Epithelial cell of esophagus (primary cell): Measurements from ENCODE around the gene PPARG.
A peak's percentile ranks its signal among the peaks of the same experiment; 100 is the strongest.
"Not testable (repeated sequence)": the region's sequence is repeated elsewhere in the genome, so short reads cannot be mapped to it uniquely, and the experiment has no call there.

ENCODE experiments used
- DNase-seq: peaks from one replicate; pipeline ENCODE4 v3.0.0; 2010; ENCODE audit warnings: low read depth
- H3K4me3 ChIP-seq: 2 replicates; pipeline ENCODE4 v1.5.1; 2011; ENCODE audit warnings: mild to moderate bottlenecking, low read length, control low read depth
- TF ChIP-seq, protein P1 (sequence below): IDR thresholded peaks from 2 replicates; pipeline ENCODE4 v1.5.1; 2011; ENCODE audit warnings: low read depth, mild to moderate bottlenecking, low read length, control low read depth, inconsistent platforms; ENCODE audit not compliant: insufficient read depth; ENCODE audit errors: missing control alignments

PPARG gene

DNA sequence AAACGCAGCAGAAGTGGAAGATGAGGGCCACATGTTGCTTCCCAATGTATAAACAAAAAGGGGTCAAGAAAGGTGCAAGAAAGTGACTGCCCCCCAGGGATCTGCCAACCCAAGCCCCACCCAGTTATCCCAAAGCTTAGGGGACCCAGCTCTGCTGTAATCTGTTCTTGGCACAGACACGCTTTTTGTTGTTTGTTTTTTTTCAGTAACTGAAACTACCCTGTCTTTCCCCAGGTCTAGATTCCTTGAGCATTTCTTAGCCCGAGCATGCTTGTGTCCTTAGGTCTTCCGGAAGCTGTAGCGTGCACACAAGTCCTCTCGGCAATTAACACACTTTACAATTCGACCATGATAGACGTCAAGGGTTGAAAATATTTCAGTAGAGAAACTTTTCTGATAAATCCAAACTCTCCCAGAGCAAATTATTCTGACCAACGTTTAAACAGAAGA, 8.5 kb upstream of the PPARG start:
- DNase-seq: no peak
- TF ChIP-seq, protein P1, sequence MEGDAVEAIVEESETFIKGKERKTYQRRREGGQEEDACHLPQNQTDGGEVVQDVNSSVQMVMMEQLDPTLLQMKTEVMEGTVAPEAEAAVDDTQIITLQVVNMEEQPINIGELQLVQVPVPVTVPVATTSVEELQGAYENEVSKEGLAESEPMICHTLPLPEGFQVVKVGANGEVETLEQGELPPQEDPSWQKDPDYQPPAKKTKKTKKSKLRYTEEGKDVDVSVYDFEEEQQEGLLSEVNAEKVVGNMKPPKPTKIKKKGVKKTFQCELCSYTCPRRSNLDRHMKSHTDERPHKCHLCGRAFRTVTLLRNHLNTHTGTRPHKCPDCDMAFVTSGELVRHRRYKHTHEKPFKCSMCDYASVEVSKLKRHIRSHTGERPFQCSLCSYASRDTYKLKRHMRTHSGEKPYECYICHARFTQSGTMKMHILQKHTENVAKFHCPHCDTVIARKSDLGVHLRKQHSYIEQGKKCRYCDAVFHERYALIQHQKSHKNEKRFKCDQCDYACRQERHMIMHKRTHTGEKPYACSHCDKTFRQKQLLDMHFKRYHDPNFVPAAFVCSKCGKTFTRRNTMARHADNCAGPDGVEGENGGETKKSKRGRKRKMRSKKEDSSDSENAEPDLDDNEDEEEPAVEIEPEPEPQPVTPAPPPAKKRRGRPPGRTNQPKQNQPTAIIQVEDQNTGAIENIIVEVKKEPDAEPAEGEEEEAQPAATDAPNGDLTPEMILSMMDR: no peak
- no peak overlapping the region for H3K4me3 ChIP-seq

DNA sequence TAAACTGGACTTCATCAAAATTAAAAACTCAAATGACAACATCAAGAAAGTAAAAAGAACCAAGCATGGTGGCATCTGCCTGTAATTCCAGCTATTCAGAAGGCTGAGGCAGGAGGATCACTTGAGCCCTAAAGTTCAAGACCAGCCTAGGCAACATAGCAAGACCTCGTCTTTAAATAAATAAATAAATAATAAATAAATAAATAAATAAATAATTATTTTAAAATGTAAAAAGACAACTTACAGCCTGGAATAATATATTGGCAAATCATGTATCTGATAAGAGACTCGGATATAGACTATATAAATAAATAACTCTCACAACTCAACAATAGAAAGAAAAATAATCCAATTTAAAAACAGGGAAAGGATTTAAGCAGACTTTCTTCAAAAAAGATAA, 4.3 kb upstream of the PPARG start:
- TF ChIP-seq, protein P1: no peak
- H3K4me3 ChIP-seq: no peak overlapping the region
- no peak for DNase-seq

DNA sequence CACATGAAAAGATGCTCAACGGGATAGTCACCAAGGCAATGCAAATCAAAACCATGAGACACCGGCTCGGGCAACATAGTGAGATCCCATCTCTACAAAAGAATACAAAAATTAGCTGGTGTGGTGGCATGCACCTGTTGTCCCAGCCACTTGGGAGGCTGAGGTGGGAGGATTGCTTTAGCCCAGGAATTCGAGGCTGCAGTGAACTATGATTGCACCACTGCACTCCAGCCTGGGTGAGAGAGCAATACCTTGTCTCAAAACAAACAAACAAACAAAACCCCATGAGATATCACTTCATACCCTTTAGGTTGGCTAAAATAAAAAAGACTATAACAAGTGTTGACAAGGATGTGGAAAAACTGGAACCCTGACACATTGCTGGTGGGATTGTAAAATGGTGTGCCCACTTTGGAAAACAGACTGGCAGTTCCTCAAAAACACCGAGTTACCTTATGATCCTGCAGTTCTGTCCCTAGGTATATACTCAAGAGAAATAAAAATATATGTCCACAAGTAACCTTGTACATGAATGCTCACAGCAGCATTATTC, 3.8 kb upstream of the PPARG start:
- no peak for DNase-seq
- no peak overlapping the region for H3K4me3 ChIP-seq
- TF ChIP-seq, protein P1: no peak

DNA sequence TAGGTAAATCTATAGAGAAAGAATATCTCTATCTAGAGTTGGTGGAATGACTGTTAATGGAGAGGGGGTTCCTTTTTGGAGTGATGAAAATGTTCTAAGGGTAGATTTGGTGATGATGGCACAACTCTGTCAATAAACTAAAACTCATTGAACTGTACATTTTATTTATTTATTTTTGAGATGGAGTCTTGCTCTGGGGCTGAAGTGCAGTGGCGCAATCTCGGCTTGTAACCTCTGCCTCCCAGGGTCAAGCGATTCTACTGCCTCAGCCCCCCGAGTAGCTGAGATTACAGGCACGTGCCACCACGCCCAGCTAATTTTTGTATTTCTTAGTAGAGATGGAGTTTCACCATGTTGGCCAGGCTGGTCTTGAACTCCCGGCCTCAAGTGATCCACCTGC, 3.1 kb upstream of the PPARG start:
- DNase-seq, H3K4me3 ChIP-seq: not testable (repeated sequence)

DNA sequence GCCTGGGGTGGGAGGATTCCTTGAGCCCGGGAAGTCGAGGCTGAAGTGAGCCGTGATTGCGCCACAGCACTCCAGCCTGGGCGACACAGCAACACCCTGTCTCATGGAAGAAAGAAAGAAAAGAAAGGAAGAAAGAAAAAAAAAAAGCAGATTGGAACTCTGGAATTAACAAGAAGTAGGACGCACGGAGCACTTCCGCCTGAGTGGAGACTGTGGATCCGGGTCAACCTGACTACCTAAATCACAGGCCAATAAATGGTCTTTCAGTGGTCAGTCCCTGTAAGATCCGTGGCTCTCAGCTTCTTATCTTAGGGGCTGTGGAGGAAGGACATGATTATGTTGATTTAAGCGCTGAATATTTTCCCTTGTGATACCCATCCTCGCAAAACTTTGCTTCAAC, 2.4 kb upstream of the PPARG start:
- TF ChIP-seq, protein P1: no peak
- DNase-seq: no peak
- H3K4me3 ChIP-seq: no peak overlapping the region

DNA sequence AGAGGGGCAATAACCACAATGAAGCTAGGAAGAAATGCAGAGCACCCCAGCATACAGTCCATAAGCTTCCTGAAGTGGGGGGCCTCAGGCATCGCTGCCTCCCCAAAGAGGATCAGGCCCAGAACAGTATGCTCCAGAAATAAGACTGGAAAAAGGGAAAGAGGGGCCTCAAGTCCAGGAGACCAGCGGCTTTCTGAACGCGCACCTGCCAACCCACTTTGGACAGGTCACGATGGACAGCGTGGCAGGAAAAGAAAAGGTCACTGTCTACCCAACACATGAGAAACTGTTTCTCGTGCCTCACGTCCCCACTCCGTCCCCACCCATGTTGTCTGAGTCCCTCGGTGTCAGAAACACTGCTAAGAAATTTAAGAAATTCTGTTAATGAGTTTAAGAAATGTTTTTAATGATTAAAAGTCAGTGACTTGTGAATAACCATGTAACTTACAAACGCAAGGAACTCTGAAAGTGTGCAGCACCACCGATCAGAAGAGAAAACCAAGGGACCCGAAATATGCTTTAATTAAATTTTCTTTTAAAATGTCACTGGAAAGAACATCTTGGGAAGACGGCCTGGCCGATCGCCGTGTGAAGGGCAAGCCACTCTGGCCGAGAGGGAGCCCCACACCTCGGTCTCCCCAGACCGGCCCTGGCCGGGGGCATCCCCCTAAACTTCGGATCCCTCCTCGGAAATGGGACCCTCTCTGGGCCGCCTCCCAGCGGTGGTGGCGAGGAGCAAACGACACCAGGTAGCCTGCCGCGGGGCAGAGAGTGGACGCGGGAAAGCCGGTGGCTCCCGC, 1.7 kb upstream of the PPARG start:
- DNase-seq: no peak
- TF ChIP-seq, protein P1: no peak
- peak overlapping the region; percentile 35 for H3K4me3 ChIP-seq

DNA sequence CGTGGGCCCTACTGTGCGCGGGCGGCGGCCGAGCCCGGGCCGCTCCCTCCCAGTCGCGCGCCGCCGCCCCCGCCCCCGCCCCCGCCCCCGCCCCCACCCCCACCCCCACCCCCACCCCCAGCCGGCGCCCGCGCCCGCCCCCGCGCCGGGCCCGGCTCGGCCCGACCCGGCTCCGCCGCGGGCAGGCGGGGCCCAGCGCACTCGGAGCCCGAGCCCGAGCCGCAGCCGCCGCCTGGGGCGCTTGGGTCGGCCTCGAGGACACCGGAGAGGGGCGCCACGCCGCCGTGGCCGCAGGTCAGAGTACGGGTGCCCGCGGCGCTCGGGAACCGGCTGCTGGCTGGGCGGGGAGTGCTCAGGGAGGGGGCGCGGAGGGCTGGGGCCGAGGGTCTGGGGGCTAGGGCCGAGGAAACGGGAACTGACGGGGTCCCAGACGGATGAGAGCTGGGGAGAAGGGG, 1.1 kb upstream of the PPARG start:
- TF ChIP-seq, protein P1: no peak
- H3K4me3 ChIP-seq: peak overlapping the region; percentile 52
- peak; percentile 19 for DNase-seq
